GM20000 (cell line): ENCODE measurements around the gene AQP7.

Experiments used
- DNase-seq: peaks from one replicate; pipeline ENCODE4 v3.0.0; 2012; ENCODE audit warnings: low spot score
- TF ChIP-seq, protein P1 (sequence below): IDR thresholded peaks from 2 replicates; pipeline ENCODE4 v1.5.1; 2012; ENCODE audit warnings: mild to moderate bottlenecking, control low read depth; ENCODE audit errors: extremely low read depth, missing control alignments

Gene AQP7

DNA sequence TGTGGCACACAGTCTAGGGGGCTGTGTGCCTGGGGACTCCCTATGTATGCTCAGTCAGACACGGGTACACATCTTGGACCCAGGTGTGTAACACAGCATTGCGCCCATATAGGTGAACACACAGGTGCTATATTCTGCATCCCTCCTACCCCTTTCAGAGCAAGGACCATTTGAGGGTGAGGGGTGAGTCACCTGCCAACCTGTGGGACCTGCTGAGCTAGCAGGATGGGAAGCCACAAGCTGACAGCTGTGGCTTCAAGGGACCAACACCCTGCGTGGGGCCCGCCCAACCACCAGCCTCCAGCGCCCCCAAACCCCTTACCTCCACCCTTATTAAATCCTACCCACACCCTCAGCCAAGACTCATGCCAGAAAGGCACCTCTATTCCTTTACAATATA is 14.6 kb upstream of the AQP7 start:
- DNase-seq = no peak
- TF ChIP-seq, protein P1, sequence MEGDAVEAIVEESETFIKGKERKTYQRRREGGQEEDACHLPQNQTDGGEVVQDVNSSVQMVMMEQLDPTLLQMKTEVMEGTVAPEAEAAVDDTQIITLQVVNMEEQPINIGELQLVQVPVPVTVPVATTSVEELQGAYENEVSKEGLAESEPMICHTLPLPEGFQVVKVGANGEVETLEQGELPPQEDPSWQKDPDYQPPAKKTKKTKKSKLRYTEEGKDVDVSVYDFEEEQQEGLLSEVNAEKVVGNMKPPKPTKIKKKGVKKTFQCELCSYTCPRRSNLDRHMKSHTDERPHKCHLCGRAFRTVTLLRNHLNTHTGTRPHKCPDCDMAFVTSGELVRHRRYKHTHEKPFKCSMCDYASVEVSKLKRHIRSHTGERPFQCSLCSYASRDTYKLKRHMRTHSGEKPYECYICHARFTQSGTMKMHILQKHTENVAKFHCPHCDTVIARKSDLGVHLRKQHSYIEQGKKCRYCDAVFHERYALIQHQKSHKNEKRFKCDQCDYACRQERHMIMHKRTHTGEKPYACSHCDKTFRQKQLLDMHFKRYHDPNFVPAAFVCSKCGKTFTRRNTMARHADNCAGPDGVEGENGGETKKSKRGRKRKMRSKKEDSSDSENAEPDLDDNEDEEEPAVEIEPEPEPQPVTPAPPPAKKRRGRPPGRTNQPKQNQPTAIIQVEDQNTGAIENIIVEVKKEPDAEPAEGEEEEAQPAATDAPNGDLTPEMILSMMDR = no peak

DNA sequence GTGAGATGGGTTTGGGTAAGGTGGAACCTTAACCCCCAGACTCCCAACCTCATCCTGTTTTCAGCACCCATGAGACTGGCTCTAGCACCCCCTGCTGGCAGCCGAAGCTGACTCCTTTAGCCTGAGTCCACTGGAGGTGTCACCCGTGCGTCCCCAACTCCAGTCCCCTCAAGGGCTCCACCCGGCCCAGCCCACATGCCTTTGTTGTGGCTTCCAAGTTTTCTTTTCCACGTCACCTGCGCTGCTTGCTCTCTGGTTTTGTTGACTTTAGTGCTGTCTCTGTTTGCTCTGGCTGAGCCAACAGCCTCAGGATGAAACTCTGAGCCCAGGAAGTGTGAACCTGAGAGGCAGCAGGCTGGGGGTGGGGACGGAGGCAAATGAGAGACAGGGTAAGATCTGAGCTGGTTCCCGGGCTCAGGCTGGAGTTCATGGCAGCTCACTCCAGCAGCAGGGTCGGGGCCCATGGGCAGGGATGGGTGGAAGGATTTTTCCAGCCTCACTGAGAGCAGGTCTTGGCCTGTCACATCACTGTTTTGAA is 13.2 kb upstream of the AQP7 start:
- peak; percentile 75 for DNase-seq
- TF ChIP-seq, protein P1 = peak; percentile 69

DNA sequence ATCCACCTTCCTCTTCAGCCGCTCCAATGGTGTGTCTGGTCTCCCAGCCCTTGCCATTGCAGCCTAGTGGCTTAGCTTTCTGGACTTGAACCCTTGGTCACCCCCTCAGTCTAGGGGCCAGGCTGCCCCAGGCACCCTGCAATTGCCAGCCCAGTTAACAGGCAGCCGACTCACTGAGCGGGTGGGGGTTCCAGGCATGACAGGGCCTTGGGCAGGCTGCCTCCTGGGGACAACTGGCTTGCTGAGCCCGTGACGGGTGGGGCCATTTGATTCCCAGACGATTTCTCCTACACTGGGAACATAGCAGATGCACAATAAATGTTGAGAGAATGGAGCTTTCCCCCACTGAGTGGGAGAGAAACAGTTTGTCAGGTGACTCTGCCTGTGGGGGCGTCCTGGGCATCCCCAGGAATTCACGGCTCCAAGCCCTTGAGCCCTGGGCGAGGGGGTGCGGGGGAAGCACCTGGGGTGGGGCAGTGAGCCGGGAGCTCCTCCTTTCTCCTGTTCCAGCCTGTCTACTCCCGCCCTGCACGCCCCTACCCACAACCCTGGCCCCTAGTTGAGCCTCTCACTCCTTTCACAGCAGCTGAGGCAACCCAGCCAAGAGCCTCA is 12.6 kb upstream of the AQP7 start:
- DNase-seq = no peak
- TF ChIP-seq, protein P1 = no peak

DNA sequence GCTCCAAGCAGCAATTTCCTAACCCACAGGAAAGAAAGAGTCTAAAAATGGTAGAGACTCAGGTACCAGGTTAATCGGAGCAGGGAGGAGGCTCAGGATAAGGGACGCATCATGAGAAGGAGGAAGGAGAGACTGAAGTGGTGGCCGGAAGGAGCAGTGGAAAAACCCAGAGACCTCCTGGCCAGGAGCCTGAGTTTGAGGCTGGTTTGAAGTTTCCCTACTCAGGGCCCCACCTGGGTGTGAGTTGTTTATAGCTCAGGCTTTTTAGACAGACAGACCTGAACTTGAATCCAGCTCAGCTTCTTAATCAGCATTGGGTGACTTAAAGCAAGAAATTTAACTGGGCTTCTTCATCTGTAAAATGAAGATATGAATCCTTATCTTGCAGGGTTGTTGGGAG is 11.9 kb upstream of the AQP7 start:
- TF ChIP-seq, protein P1 = no peak
- no peak for DNase-seq

DNA sequence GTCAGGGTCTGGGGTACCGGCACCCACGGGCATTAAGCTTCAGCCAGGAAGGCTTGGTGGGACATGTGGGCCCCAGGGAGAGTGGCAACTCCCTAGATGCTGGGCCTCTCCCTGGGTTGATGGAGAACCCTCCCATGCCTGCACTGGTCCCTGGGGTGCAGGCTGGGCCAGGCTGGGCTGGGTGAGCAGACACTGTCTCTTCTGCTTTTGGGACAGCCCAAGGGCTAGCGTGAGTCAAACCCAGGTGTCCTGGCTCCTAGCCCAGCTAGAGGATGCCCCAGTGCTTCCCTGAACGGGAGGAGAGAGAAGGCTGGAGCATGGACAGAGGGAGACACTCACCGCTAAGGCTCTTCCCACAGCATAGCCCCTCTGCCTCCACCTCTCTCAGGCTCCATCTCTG is 5.7 kb upstream of the AQP7 start:
- TF ChIP-seq, protein P1 = no peak
- DNase-seq = no peak

DNA sequence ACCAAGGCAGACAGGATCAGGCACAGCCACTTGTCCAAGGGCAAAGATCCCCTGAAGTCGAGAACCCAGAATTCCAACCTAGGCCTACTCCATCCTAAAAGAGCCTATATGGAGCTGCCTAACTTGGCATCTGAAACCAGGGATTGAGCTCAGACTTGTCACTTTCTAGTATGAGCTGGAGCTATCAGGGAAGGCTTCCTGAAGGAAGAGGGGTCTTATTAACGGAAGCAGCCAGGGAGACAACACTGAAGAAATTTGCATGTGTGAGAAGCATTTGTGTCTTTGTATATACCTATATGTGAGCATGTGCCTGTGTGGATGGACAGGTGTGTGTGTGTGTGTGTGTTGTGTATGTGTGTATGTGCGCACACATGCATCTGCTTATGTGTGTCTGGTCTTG is 4.7 kb upstream of the AQP7 start:
- no peak for DNase-seq
- TF ChIP-seq, protein P1 = no peak

DNA sequence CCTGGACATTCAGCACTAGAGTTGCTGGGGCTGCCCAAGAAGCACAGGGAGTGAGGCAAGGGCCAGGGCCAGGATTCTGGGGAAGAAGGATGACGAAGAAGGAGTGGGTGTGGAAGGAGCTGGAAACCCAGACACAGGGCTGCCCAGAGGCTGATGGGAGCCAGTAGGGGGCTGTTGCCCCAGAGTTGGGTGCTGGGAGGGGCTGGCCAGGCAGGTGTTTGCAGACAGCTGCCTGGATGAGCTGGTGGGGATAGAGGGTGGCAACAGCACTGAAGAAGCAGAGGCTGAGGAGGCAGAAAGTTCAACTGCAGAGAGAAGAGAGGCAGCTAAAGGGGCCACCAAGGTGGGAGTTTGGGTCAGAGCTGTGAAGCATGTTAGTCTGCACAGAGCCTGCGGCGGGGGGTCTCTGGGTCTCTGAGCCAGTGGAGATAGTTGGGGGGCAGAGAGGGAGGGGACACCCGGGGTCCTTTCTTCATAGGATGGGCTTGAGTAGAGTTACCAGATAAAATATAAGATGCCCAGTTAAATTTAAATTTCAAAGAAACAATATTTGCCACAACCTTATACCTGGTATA is 2.5 kb upstream of the AQP7 start:
- no peak for DNase-seq
- TF ChIP-seq, protein P1 = no peak
